ENCODE measurements around the gene MTCH2.
"Not testable (repeated sequence)": the region's sequence is repeated elsewhere in the genome, so short reads cannot be mapped to it uniquely, and the experiment has no call there.

The MTCH2 gene

DNA sequence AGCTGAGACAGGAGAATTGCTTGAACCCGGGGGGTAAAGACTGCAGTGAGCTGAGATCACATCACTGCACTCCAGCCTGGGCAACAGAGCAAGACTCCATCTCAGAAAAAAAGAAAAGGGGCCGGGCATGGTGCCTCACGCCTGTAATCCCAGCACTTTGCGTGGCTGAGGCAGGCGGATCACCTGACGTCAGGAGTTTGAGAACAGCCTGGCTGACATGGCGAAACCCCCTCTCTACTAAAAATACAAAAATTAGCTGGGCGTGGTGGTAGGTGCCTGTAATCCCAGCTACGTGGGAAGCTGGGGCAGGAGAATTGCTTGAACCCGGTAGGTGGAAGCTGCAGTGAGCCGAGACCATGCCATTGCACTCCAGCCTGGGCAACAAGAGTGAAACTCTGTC, 6.0 kb downstream of the MTCH2 start:
- DNase-seq (ENCODE audit: low spot score), result not testable (repeated sequence)

DNA sequence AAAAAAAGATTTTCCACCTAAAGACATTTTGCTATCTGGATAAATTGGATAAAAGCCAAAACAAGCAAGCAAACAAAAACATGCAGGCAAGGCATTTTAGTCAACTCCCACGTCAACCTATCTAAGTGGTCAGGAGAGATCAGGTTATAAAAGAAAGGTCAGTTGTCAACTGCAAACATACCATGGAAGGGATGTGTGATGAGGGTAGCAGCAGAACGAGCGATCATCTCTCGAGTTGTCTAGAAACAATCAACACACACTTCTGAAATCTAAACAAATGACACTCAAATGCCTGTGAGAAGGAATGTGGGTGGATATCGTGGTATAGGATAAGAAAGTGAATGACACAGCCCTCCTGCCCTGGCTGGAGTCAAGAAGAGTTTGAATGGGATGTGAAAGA, 10.9 kb downstream of the MTCH2 start:
- no peak for DNase-seq (ENCODE audit: low spot score)

DNA sequence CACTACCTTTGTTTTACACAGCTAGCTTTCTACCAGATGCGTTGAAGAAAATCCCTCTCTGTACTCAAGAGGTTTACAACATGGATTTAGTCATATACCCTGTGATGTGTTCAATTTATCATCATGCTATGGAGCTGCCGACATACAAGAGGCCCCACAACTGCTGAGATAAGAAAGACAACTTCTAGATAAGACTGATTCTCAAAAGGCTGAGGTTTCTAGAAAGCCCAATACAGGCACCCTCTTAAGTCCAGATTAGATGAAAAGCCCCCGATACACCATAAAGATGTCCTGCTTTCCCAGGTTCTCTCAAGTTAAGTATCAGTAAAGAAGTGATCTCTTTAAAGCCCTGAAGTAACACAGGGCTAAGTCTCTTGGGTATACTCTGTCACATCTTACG, 14.3 kb downstream of the MTCH2 start:
- DNase-seq (ENCODE audit: low spot score), result no peak

DNA sequence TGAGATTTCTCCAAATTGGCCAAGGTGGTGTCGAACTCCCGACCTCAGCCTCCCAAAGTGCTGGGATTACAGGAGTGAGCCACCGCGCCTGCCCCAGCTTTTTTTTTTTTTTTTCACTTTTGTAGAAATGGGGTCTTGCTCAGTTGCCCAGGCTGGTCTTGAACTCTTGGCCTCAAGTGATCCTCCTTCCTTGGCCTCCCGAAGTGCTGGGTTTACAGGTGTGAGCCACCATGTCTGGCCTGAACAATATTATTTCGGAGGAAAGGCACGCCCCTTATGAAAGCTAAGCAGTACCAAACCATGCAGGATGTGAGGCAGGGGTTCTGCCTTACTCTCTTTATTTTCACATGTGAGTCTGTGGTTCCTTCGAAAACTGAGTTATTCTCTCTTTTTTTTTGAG, 16.1 kb downstream of the MTCH2 start:
- no peak for DNase-seq (ENCODE audit: low spot score)

DNA sequence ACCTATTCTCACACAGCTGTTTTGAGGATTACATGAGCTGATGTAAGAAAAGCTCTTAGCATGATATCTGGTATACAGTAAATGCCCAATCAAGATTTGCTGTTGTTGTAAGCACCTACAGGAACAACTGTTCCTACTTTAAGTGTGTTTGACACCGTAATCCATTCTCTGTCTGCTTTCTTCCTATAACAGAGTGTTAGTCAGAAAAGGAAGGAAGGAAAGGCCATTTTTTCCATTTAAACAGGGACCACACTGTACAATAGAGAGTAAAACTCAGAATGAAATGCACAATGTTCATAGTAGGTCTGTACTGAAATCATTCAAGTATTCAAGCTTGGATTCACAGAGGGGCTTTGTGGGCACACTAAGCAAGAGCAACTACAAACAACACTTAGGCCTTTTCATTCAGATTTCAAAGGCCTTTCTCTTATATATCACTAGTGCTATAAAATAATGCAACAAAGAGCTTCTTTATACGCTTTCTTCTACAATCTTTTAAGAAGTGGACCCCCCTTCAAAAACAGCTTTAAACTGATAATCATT, 21.5 kb downstream of the MTCH2 start:
- no peak for DNase-seq (ENCODE audit: low spot score)

DNA sequence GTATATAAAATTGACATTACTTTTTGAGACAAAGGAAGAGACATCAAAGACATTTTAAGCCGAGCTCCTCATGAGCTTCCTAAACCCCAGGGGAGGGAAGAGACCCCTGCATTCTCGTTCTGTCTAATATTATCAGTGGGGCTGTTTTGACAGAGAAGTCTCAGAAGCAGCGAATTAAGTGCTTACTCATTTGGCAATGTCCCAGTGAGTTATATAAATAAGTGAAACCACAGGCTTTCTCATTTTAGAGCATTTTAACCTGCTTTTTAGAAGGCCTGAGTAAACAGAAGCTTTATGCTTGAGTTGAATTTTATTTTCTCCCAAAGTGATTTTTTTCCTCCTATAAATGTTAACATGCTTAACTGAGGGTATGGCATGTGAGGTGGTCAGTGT, 24.9 kb downstream of the MTCH2 start:
- DNase-seq (ENCODE audit: low spot score), result no peak

DNA sequence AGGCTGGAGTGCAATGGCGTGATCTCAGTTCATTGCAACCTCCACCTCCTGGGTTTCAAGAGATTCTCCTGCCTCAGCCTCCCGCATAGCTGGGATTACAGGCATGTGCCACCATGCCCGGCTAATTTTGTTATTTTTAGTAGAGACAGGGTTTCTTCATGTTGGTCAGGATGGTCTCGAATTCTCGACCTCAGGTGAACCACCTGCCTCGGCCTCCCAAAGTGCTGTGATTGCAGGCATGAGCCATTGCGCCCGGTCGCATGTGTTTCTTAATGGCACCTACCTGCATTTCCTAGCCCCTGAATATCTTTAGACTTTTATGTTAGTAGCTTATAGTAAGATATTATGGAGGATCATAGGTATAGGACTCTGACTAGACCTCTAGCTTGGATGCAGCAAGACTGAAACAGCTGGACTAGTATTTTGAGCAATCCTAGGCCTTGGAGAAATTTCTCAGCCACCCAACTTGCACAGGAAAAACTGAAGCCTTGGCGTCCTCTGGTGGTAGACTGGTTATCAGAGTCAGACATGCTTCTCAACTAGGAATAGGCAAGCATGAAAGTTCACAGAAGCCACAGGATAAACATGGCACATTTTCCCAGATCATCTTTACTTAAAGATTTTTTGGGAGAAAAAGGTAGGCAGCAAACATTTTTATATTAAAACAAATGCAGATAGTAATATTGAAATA, 25.5 kb downstream of the MTCH2 start:
- DNase-seq (ENCODE audit: low spot score), result no peak

DNA sequence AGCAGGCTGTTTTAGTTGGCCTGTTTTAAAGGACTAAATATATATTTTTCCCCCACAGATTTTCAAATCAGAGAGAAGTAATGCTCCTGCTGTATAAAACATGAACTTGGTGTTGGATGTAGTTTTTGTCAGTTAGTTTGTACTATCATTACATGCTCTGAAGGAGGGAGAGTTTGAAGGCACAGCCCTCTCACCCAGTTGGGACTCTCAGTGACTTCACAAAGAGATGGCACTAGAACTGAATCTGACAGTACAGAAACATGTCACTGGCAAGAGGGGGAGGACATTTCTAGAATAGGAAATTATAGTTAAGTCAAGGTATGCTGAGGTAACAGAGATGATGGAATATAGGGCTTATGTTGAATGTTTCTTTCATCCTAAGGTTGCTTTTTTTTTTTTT, 27.1 kb downstream of the MTCH2 start:
- DNase-seq (ENCODE audit: low spot score), result no peak

DNA sequence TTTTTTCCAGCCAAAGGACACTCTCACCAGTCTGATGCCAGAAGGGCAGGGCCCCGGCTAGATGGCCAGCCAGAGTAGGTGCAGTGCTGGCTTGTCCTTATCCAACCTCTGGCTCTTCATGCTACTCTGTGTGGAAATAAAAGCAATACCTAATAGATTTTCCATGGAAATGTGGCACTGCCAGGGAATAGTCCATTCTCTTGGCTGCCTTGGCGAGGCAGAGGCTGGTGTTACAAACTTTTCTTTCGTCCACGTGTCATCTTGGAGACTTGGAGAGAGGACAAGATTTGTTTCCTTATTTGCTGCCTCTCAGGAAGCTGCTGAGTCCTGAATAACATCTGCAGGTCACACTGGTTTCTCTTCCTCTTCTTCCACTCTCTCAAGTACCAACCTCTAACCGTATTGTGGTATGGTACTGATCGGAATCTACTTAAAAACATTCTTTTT, 31.0 kb downstream of the MTCH2 start:
- DNase-seq (ENCODE audit: low spot score), result no peak

DNA sequence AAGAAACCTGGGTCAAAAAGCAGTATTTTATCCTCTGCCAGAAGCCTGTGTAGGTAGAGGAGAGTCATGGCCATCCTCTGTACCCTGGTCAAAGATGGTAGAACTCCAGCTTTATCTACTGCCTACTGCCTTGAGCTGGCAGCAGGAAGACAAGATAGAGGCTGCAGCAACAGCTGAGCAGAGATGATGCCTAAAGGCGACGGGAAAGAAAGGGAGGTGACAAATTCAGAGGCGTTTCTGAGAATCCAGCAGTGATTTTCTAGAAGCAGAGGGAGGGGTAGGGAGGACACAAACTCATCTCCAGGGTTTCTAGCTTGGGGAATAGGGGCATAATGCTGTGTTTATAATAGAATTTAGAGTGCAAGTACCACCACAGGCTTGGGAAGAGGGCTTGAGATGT, 32.7 kb downstream of the MTCH2 start:
- no peak for DNase-seq (ENCODE audit: low spot score)

DNA sequence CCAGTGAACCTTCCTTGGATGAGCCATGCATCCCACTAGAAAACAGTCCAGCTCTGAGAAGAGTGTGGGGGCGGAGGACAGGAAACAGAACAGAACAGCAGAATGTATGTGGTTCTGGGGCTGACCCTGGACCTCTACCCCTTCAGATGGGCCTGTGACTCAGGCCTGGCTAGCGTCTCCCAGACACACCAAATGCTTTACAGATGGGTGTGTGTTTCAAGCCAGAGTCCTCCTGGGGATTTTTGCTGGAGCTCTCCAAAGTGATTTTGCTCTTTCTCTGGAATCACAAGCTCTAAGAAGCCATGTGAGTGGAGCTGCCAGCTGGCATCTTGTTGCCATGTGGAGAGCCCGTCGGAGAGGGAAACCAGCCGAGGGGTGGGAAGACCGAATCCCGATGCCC, 35.0 kb downstream of the MTCH2 start:
- no peak for DNase-seq (ENCODE audit: low spot score)

DNA sequence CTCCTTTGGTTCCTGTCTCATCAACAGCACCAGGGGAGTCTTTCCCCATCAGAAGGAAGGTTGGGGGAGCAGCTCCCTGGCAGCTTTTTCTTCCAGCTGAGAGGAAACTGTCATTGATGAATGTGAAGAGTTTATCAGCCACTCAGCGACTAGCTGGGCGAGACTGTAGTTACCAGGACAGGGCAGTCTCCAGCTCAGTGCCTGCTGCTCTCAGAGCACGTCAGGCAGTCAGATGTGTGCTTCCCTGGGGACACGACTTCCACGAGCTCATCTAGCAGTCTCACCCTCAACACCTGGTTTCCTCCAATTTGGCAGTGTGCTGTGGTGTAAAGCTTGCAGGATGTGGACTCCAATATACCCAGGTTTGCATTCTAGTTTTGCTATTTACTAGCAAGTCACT, 35.6 kb downstream of the MTCH2 start:
- no peak for DNase-seq (ENCODE audit: low spot score)

DNA sequence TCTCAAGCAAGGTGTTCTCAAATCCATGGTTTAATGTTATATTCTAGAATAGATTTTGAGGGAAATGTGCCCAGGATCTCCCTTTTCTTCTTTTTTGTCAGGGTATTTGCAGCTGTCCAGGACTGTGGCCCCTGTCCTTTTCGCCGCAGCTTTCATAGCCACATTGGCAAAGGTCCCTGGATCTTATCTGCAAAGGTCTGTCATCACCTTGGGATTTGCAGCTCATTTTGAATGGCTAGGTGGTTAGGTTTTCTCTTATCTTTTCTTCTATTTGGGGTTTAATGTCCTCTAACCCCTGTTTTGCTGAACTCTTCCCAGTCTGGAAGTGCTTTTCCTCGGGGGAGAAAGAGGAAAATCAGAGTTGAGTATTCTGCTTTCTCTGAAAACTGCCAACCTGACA, 36.4 kb downstream of the MTCH2 start:
- DNase-seq (ENCODE audit: low spot score), result no peak

DNA sequence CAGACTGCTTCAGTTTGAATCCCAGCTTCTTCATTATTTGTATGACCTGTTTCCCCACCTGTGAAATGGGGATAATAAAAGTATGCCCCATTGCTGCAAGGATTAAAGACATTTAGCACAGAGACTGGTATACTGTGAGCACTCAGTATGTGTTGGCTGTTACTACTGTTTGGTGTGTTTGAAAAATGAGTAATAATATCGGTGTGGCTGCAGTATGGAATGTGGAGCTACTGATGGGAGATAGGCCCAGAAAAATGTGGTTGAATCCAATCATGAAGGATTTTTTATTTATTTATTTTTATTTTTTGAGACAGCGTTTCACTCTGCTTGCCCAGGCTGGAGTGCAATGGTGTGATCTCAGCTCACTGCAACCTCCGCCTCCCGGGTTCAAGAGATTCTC, 39.1 kb downstream of the MTCH2 start:
- DNase-seq (ENCODE audit: low spot score), result no peak

DNA sequence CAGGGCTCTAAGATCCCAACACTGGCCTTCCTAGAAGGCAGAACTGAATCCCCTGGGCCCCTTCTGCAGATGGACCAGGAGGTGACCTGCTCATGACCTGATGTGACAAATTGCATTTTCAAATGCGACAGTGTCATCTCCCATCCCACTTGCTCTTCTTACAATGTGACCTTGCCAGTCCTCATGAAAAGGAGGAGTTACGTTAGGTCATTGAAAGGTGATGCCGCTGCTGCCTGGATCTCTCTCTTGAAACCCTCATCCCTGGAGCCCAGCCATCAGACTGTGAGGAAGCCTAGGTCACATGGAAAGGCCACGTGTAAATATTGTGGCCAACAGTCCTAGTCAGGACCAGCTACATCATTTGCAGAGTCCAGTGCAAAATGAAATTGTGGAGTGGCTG, 42.5 kb downstream of the MTCH2 start:
- DNase-seq (ENCODE audit: low spot score), result no peak

DNA sequence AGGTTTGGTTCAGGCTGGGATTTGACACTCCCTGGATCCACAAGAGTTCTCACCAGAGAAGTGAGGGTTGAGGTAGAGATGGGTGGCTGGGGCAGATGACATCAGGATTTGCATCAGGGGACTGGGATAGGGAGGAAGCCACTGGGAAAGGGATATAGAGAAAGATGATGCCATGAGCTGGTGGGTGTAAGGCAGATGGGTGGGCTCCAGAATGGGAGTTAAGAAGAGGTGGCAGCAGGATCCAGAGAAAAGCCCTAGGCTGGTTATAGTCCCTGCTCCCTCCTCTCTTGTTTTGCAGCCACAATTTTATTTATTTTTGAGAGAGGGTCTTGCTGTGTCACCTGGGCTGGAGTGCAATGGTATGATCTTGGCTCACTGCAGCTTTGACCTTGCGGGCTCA, 46.4 kb downstream of the MTCH2 start:
- DNase-seq (ENCODE audit: low spot score), result no peak

DNA sequence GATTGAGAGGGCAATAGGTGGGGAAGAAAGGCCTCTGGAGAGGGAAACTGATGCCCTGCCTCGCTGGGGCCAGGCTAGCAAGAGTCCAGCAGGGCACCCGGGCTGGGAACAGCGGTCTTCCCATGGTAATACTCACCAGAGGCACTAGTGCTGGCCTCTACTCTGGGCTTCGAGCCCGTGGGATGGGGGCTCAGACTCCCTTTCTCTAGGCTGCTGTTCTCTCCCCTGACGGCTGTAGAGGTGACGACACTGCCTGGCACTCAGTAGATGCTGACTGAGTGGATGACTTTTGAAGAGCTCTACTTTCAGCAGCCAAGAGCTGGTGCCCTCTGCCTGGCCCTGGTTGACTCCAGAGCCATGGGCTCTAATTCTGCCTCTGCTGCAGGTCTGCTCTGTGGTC, 47.3 kb downstream of the MTCH2 start:
- DNase-seq (ENCODE audit: low spot score), result no peak

DNA sequence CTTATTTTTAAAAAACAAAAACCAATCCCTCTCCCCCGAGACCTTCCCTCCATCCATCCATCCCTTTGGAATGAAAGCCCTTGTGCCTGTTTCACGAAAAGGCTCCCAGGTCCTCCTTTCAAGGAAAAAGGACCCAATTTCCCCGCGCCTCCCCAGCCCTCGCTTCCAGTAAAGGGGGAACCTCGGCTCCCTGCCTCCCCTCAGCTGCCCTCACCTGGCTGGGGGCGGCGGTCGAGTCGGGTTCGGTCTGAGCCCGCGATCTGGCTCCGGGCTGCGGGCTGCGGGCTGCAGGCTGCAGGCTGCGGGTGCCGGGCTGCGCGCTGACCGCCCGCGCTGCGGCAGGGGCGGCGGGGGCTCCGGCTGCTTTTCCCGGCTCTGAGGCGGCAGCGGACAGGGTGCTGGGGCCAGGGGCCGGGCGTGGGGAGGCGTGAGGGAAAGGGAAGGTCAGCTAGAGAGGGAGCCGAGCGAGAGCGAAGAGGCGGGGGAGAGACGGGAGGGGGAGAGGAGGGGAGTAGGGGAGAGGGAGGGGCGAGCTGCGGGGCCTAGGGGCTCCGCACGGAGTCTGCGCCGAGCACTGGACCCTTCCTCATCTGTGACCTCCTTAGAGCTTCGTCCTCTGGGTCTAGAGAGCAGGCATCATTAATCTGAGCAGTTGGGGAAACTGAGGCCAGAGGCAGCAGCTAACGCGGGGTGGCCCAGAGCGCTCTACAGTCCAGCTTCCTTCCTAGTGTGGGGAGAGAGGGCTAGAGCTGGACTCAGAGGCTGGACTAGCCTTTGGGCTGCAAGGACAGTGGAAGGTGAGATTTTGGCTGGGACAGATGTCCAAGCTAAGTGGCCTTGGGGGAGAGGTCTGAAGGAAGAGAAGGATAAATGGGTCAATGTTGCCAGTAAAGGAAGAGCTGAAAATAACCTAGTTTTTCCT, 48.2 kb downstream of the MTCH2 start, which contains the start of gene C1QTNF4:
Gene C1QTNF4, minus strand, starts transcription at position 478 of the 922 bp plus-strand sequence. CDS start 3,601 bp downstream, outside the sequence.
- no peak for DNase-seq (ENCODE audit: low spot score)

DNA sequence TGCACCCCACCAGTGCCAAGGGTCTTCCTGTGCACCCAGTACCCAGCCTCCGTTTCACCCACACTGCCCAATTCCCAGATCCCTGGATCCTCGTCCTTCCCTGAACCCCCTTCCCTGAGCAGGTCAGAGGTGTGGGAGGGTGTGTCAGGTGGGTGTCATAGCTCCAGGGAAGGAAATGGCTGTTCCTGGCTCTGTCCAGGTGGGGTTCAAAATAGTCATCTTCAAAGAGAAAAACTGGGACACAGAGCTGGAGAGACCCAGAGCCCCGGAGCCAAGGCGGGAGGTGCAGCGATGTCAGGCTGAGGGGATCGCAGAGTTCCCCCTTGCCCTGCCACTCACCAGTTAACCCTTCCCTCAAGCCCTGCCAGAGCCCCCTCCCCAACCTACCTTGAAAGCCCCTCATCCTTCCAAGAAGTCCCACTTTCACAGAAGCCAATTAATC, 48.8 kb downstream of the MTCH2 start:
- no peak for DNase-seq (ENCODE audit: low spot score)

DNA sequence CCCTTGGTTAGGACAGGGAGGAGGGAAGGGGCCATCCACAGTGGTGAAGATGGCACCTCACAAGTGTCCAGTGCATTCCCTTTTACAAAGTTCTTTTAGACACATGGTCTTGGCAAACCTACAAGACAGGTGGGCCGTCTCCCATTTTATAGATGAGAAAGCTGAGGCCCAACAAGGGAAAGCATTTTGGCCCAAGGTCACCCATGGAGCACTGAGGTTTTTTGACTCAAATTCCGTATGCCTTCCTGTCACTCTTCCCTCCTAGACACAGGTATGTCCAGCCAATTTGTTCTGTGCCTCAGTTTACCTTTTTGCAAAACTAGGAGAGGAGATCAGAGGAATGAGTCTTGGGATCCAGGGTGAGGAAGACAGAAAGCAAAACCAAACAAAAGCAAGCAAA, 49.4 kb downstream of the MTCH2 start:
- DNase-seq (ENCODE audit: low spot score), result no peak

DNA sequence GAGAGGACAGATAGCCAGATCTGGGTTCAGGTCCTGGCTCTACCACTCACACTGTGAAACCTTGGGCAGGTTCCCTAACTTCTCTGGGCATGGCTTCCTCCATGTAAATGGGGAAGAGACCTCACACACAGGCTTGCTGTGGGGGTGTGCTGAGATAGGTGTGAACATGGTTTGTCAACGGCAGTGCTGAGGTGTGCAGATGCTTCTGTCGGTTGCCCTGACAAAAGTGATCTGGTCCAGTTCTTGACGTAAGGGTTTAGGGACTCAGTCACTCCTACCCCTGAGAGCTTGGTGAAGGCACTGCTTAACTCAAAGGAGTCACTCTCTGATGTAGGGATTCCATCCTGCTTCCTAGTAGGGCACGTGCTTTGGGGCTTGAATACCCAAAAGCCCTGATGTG, 50.1 kb downstream of the MTCH2 start:
- DNase-seq (ENCODE audit: low spot score), result no peak

DNA sequence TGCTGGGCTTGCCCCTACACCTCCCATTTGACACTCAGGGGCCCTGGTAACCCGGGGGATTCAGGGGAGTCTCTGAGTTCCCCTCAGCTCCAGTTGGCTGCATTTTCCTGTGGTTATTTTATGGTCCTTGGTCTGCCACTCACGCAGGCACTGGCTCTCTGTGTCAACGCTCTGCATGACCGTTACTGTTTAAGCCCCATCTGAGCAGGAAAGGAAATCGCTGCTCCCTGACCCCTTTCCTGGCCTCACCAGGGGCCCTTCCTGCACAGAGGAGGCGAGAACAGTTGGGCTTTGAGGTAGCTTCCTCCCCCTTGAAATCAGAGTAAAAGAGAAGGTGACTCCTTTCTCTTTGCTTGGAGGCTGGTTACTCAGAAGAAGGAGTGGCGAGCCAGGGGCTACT, 50.6 kb downstream of the MTCH2 start:
- DNase-seq (ENCODE audit: low spot score), result no peak

All from CD4-positive, alpha-beta T cell treated with Interleukin-6 at 100 ng/mL for 8 hours (primary cell).